Muscle layer of duodenum (tissue), 2 donors: ENCODE data around the gene SPINK5.

Experiments
- H3K27ac ChIP-seq: one replicate; pipeline ENCODE4 v1.7.0; 2013; ENCODE audit warnings: mild to moderate bottlenecking, low read length
- H3K27me3 ChIP-seq: one replicate; pipeline ENCODE4 v1.7.0; 2013; ENCODE audit warnings: low read depth, mild to moderate bottlenecking, control low read depth, low read length
- H3K36me3 ChIP-seq, 2 donors: one replicate each; pipeline ENCODE4 v1.7.0; 2013; ENCODE audit warnings: low read length in 2 of 2, control low read depth in 1 of 2, mild to moderate bottlenecking in 1 of 2; ENCODE audit not compliant: insufficient read depth in 2 of 2, control insufficient read depth in 1 of 2
- H3K4me1 ChIP-seq, 2 donors: one replicate each; pipeline ENCODE4 v1.7.0; 2013; ENCODE audit warnings: low read length in 2 of 2, mild to moderate bottlenecking in 2 of 2, control low read depth in 1 of 2, moderate library complexity in 1 of 2; ENCODE audit not compliant: insufficient read depth in 2 of 2, control insufficient read depth in 1 of 2
- H3K4me3 ChIP-seq, 2 donors: one replicate each; pipeline ENCODE4 v1.7.0; 2013; ENCODE audit warnings: low read length in 2 of 2, low read depth in 1 of 2, mild to moderate bottlenecking in 1 of 2
- H3K9me3 ChIP-seq, 2 donors: one replicate each; pipeline ENCODE4 v1.7.0; 2013; ENCODE audit warnings: low read length in 2 of 2, control low read depth in 1 of 2, mild to moderate bottlenecking in 1 of 2; ENCODE audit not compliant: control insufficient read depth in 1 of 2
- donor health status: healthy.

The SPINK5 gene

GRCh38 chr5:148104226-148104625 lies 40.4 kb downstream of the SPINK5 start:
- no peaks in the 10 kb centered on the region for H3K36me3 ChIP-seq
- H3K27ac ChIP-seq: no peak overlapping the region
- no peaks in the 10 kb centered on the region for H3K9me3 ChIP-seq
- no peaks in the 10 kb centered on the region for H3K27me3 ChIP-seq
- no peaks in the 10 kb centered on the region for H3K4me1 ChIP-seq
- no peak overlapping the region for H3K4me3 ChIP-seq

- Histone ChIP-seq H3K4me3 (no peak overlapping the region), H3K9me3 (no peaks in the 10 kb centered on the region), H3K4me1 (no peaks in the 10 kb centered on the region), H3K27me3 (no peaks in the 10 kb centered on the region), H3K36me3 (no peaks in the 10 kb centered on the region), H3K27ac (no peak overlapping the region)
Observed at GRCh38 chr5:148107608-148108007, 43.8 kb downstream of the SPINK5 start.

- H3K4me3 ChIP-seq: no peak overlapping the region
- H3K4me1 ChIP-seq: no peaks in the 10 kb centered on the region
- no peaks in the 10 kb centered on the region for H3K27me3 ChIP-seq
- H3K9me3 ChIP-seq: no peaks in the 10 kb centered on the region
- no peak overlapping the region for H3K27ac ChIP-seq
- H3K36me3 ChIP-seq: no peaks in the 10 kb centered on the region
Observed at GRCh38 chr5:148113243-148113642, 49.5 kb downstream of the SPINK5 start.

- H3K27me3 ChIP-seq: no peaks in the 10 kb centered on the region
- no peak overlapping the region for H3K4me3 ChIP-seq
- H3K27ac ChIP-seq: no peak overlapping the region
- H3K36me3 ChIP-seq: no peaks in the 10 kb centered on the region
- no peaks in the 10 kb centered on the region for H3K4me1 ChIP-seq
- H3K9me3 ChIP-seq: no peaks in the 10 kb centered on the region
Observed at GRCh38 chr5:148120317-148120716, 56.5 kb downstream of the SPINK5 start.

- Histone ChIP-seq H3K27ac (no peak overlapping the region), H3K9me3 (no peaks in the 10 kb centered on the region), H3K4me3 (no peak overlapping the region), H3K36me3 (no peaks in the 10 kb centered on the region), H3K27me3 (no peaks in the 10 kb centered on the region), H3K4me1 (no peaks in the 10 kb centered on the region)
Observed at GRCh38 chr5:148125641-148126040, 61.9 kb downstream of the SPINK5 start.

- H3K9me3 ChIP-seq: no peaks in the 10 kb centered on the region
- no peaks in the 10 kb centered on the region for H3K36me3 ChIP-seq
- H3K27me3 ChIP-seq: no peaks in the 10 kb centered on the region
- H3K4me3 ChIP-seq: no peak overlapping the region
- no peaks in the 10 kb centered on the region for H3K4me1 ChIP-seq
- no peak overlapping the region for H3K27ac ChIP-seq
Observed at GRCh38 chr5:148135091-148136048, 71.6 kb downstream of the SPINK5 start.

- H3K9me3 ChIP-seq: no peaks in the 10 kb centered on the region
- H3K27me3 ChIP-seq: no peaks in the 10 kb centered on the region
- no peak overlapping the region for H3K4me3 ChIP-seq
- no peaks in the 10 kb centered on the region for H3K36me3 ChIP-seq
- H3K4me1 ChIP-seq: no peaks in the 10 kb centered on the region
- H3K27ac ChIP-seq: no peak overlapping the region
Observed at GRCh38 chr5:148140846-148141245, 77.1 kb downstream of the SPINK5 start.

- H3K36me3 ChIP-seq: no peaks in the 10 kb centered on the region
- no peak overlapping the region for H3K4me3 ChIP-seq
- H3K4me1 ChIP-seq: no peaks in the 10 kb centered on the region
- no peaks in the 10 kb centered on the region for H3K9me3 ChIP-seq
- no peak overlapping the region for H3K27ac ChIP-seq
- no peaks in the 10 kb centered on the region for H3K27me3 ChIP-seq
Observed at GRCh38 chr5:148141645-148142044, 77.9 kb downstream of the SPINK5 start.

- no peaks in the 10 kb centered on the region for H3K27me3 ChIP-seq
- H3K4me3 ChIP-seq: no peak overlapping the region
- no peaks in the 10 kb centered on the region for H3K36me3 ChIP-seq
- no peak overlapping the region for H3K27ac ChIP-seq
- no peaks in the 10 kb centered on the region for H3K4me1 ChIP-seq
- no peaks in the 10 kb centered on the region for H3K9me3 ChIP-seq
Observed at GRCh38 chr5:148145916-148146315, 82.1 kb downstream of the SPINK5 start.

- Histone ChIP-seq H3K4me1 (no peaks in the 10 kb centered on the region), H3K27me3 (no peaks in the 10 kb centered on the region), H3K36me3 (no peaks in the 10 kb centered on the region), H3K4me3 (no peak overlapping the region), H3K27ac (no peak overlapping the region), H3K9me3 (no peaks in the 10 kb centered on the region)
Observed at GRCh38 chr5:148146487-148146886, 82.7 kb downstream of the SPINK5 start.

- H3K4me3 ChIP-seq: no peak overlapping the region
Observed at GRCh38 chr5:148147415-148147814, 83.6 kb downstream of the SPINK5 start.

GRCh38 chr5:148151872-148152271 lies 88.1 kb downstream of the SPINK5 start:
- H3K4me1 ChIP-seq: no peaks in the 10 kb centered on the region
- H3K27ac ChIP-seq: no peak overlapping the region
- H3K36me3 ChIP-seq: no peaks in the 10 kb centered on the region
- no peak overlapping the region for H3K4me3 ChIP-seq
- H3K9me3 ChIP-seq: no peaks in the 10 kb centered on the region
- H3K27me3 ChIP-seq: no peaks in the 10 kb centered on the region

More at GRCh38 chr5:148147415-148147814, 83.6 kb downstream of the SPINK5 start:
- H3K27ac ChIP-seq: no peak overlapping the region
- H3K36me3 ChIP-seq: no peaks in the 10 kb centered on the region
- H3K9me3 ChIP-seq: no peaks in the 10 kb centered on the region
- H3K27me3 ChIP-seq: no peaks in the 10 kb centered on the region
- H3K4me1 ChIP-seq: no peaks in the 10 kb centered on the region
